Measurements from ENCODE around the gene FRRS1.

- TF ChIP-seq CTCF (IDR thresholded peaks at IDR 0.05 in 4 of 5, conservative IDR thresholded peaks at IDR 0.05 in 1 of 5) (no peak), POLR2A (IDR thresholded peaks at IDR 0.05) (no peak)
Observed at GRCh38 chr1:99781798-99782197, 15.4 kb upstream of the FRRS1 start.
